HepG2 (cell line): Measurements from ENCODE around the gene MYOF. TPM values are rescaled to one million over a fixed set of nuclear protein-coding genes. Genes with fewer than 3 reads are reported as not detected.

Experiments
- ATAC-seq: fragments of 200-7000 bp; cut with Tn5 transposase; 3 replicates; pipeline ENCODE4 v1.9.1; 2020; ENCODE audit warnings: mild to moderate bottlenecking, moderate library complexity
- BruUV-seq: library from RNA; stranded (reverse); fragments of 400-500 nt; replicated peaks from 2 replicates; lab custom pipeline; 2021; lab: Mats Ljungman, UMichigan
- CTCF ChIA-PET: fragments of 300-600 bp; formaldehyde crosslinking; extraction: SDS; loops from one replicate; lab custom pipeline; 2021; ENCODE audit warnings: low total read pairs, inconsistent platforms, low intra/inter-chr PET ratio; lab: Yijun Ruan, JAX
- POLR2A ChIA-PET: fragments of 350-600 bp; sonication (Branson Sonifier 250); formaldehyde crosslinking; loops from one replicate; lab custom pipeline; 2020; ENCODE audit warnings: antibody characterized with exemption, inconsistent platforms; lab: Yijun Ruan, JAX
- DNase-seq: peaks from one replicate; pipeline ENCODE4 v3.0.0-alpha.2; 2015; ENCODE audit warnings: low spot score
- FAIRE-seq: peaks from 3 replicates; lab custom pipeline; 2011; peaks lifted over from hg19 to GRCh38; lab: Jason Lieb, UNC
- H2AFZ ChIP-seq: one replicate; pipeline ENCODE4 v1.6.1; 2011; ENCODE audit warnings: low read length, inconsistent platforms
- H3K27ac ChIP-seq: fragments of 300-600 bp; 3 replicates; pipeline ENCODE4 v1.8.0; 2011; ENCODE audit warnings: mixed run types, mild to moderate bottlenecking, mixed read lengths, low read length, inconsistent platforms; ENCODE audit not compliant: insufficient read depth; ENCODE audit errors: extremely low read length
- H3K27me3 ChIP-seq, 2 experiments: fragments of 200-600 bp in 1 of 2; 2 replicates in 1 of 2; 3 replicates in 1 of 2; pipeline versions ENCODE4 v1.6.0 to v1.8.0; 2011; ENCODE audit warnings: low read length in 2 of 2, mild to moderate bottlenecking in 2 of 2, moderate library complexity in 2 of 2, inconsistent platforms in 1 of 2; ENCODE audit not compliant: insufficient read depth in 2 of 2, control insufficient read depth in 1 of 2
- H3K36me3 ChIP-seq, 2 experiments: fragments of 200-600 bp in 1 of 2; replicated peaks in 1 of 2; 2 replicates in 1 of 2; 3 replicates in 1 of 2; pipeline versions ENCODE4 v1.5.1 to v1.8.0; 2011; ENCODE audit warnings: low read length in 2 of 2, inconsistent platforms in 1 of 2; ENCODE audit not compliant: insufficient read depth in 2 of 2, control insufficient read depth in 1 of 2
- H3K4me1 ChIP-seq: 2 replicates; pipeline ENCODE4 v1.5.1; 2012; ENCODE audit warnings: low read length, inconsistent platforms; ENCODE audit not compliant: insufficient read depth
- H3K4me2 ChIP-seq: 2 replicates; pipeline ENCODE4 v1.6.0; 2011; ENCODE audit warnings: low read depth, low read length, inconsistent platforms
- H3K4me3 ChIP-seq, 3 experiments: fragments of 200-600 bp in 1 of 3; sonication (generic), shearing (Covaris generic) in 1 of 3; replicated peaks in 1 of 3; 2 replicates each; pipeline ENCODE4 v1.5.1; 2011 to 2016; ENCODE audit warnings: low read length in 3 of 3, inconsistent platforms in 2 of 3, low read depth in 2 of 3, mild to moderate bottlenecking in 2 of 3, control low read depth in 1 of 3, mixed read lengths in 1 of 3; ENCODE audit not compliant: insufficient read depth in 1 of 3
- H3K79me2 ChIP-seq: one replicate; pipeline ENCODE4 v1.6.1; 2011; ENCODE audit warnings: low read length, inconsistent platforms; ENCODE audit not compliant: insufficient read depth
- H3K9ac ChIP-seq: 2 replicates; pipeline ENCODE4 v1.6.0; 2011; ENCODE audit warnings: mild to moderate bottlenecking, low read depth, low read length, inconsistent platforms; ENCODE audit not compliant: insufficient read depth
- H3K9me3 ChIP-seq: 2 replicates; pipeline ENCODE4 v1.5.1; 2012; ENCODE audit warnings: mild to moderate bottlenecking, low read length
- H4K20me1 ChIP-seq: 2 replicates; pipeline ENCODE4 v1.6.0; 2011; ENCODE audit warnings: inconsistent platforms, mild to moderate bottlenecking, low read length, moderate library complexity; ENCODE audit not compliant: insufficient read depth
- DBP ChIP-seq: sonication (generic); formaldehyde crosslinking; IDR thresholded peaks from 2 replicates; pipeline ENCODE4 v1.4.0; 2020; ENCODE audit warnings: missing genetic modification reagents; ENCODE audit errors: not compliant biosample characterization
- KLF11 ChIP-seq: IDR thresholded peaks from 2 replicates; pipeline ENCODE4 v1.6.1; 2016; ENCODE audit warnings: missing compliant biosample characterization
- RERE ChIP-seq: IDR thresholded peaks from 2 replicates; pipeline ENCODE4 v1.6.1; 2016; ENCODE audit warnings: low read depth, missing genetic modification reagents, missing compliant biosample characterization
- SMC3 ChIP-seq: IDR thresholded peaks from 2 replicates; pipeline ENCODE4 v1.6.1; 2011; ENCODE audit warnings: low read length, improper control_type of control experiment
- SSRP1 ChIP-seq: IDR thresholded peaks from 2 replicates; pipeline ENCODE4 v1.6.1; 2016; ENCODE audit warnings: control low read depth
- ZBED4 ChIP-seq: sonication (generic); formaldehyde crosslinking; IDR thresholded peaks from 2 replicates; pipeline ENCODE4 v1.4.0; 2020; ENCODE audit warnings: missing genetic modification reagents, borderline replicate concordance
- ZNF17 ChIP-seq: sonication (generic); formaldehyde crosslinking; IDR thresholded peaks from 2 replicates; pipeline ENCODE4 v1.5.0; 2020; ENCODE audit warnings: mild to moderate bottlenecking, missing genetic modification reagents
- ZNF513 ChIP-seq: sonication (generic); formaldehyde crosslinking; conservative IDR thresholded peaks from 2 replicates; pipeline ENCODE4 v1.5.0; 2020; ENCODE audit warnings: missing genetic modification reagents
- ZNF543 ChIP-seq: sonication (generic); formaldehyde crosslinking; IDR thresholded peaks from 2 replicates; pipeline ENCODE4 v1.4.0; 2020; ENCODE audit warnings: mild to moderate bottlenecking, missing genetic modification reagents
- ZSCAN31 ChIP-seq: sonication (generic); formaldehyde crosslinking; IDR thresholded peaks from 2 replicates; pipeline ENCODE4 v1.5.0; 2020; ENCODE audit warnings: low read depth, mild to moderate bottlenecking, missing genetic modification reagents
- WGBS: methylation state at CpG from one replicate; pipeline ENCODE4 v1.1.6; 2017; ENCODE audit warnings: low lambda C conversion rate; 5-methylcytosine and 5-hydroxymethylcytosine counted together
- in situ Hi-C: cut with HindIII; loops from 2 replicates; pipeline ENCODE4 v1.10.0; 2017; ENCODE audit warnings: low pct_unique_long_range_greater_than_20kb; ENCODE audit not compliant: extremely low pct_ligation_motif_present
- intact Hi-C: fragments of 100-400 bp; cut with micrococcal nuclease; formaldehyde crosslinking; loops from one replicate; pipeline ENCODE4 v1.10.0; 2022; ENCODE audit not compliant: unreplicated experiment
- polyA plus RNA-seq, 8 experiments: library from polyadenylated mRNA; depleted of rRNA in 3 of 8; stranded (reverse) in 7 of 8; unstranded in 1 of 8; fragments of >200 nt; fragmentation: Illumina TruSeq in 4 of 8; extraction: Trizol in 4 of 8; gene quantifications; 2 replicates each; pipeline versions ENCODE4 v1.2.1 to v1.2.3, GENCODE V29; 2011 to 2016; ENCODE audit warnings: low read depth in 4 of 8, missing spikeins in 1 of 8, mixed read lengths in 1 of 8; ENCODE audit not compliant: insufficient read depth in 1 of 8
- total RNA-seq, 5 experiments: library from RNA; depleted of rRNA; stranded (reverse); fragments of >200 nt; fragmentation: Illumina TruSeq; extraction: Trizol; gene quantifications; 2 replicates each; pipeline ENCODE4 v1.2.3, GENCODE V29; 2016; ENCODE audit warnings: low read depth in 1 of 5

MYOF gene
- total and polyA plus RNA-seq, 2 of the 13 experiments (the other 11 are each of a cell fraction or from before 2014, with no cell fraction given), result 0.18 to 0.42 TPM

- H3K36me3 ChIP-seq, result no peaks in the 10 kb centered on the region
- intact Hi-C loops (no loop called here), in situ Hi-C loops (no loop called here)
- no peaks in the 10 kb centered on the region for H3K4me1 ChIP-seq
- H3K4me2 ChIP-seq, result no peak overlapping the region
- TF ChIP-seq ZSCAN31 (no peak), KLF11 (CRISPR knock-in tag) (no peak), SMC3 (no peak), DBP (CRISPR knock-in tag) (no peak), ZNF543 (no peak), SSRP1 (CRISPR knock-in tag) (no peak), RERE (no peak), ZBED4 (CRISPR knock-in tag) (no peak), ZNF513 (CRISPR knock-in tag) (no peak), ZNF17 (CRISPR knock-in tag) (no peak)
- FAIRE-seq, result no peak
- H3K27ac ChIP-seq, result no peak overlapping the region
- H3K79me2 ChIP-seq, result no peaks in the 10 kb centered on the region
- H4K20me1 ChIP-seq, result no peaks in the 10 kb centered on the region
- POLR2A ChIA-PET, result no interaction called here
- no peaks in the 10 kb centered on the region for H3K9me3 ChIP-seq
- H3K4me3 ChIP-seq, result no peak overlapping the region
- no peak overlapping the region for H3K9ac ChIP-seq
- no peak for DNase-seq
- no peak for ATAC-seq
- H2AFZ ChIP-seq, result no peak overlapping the region
- CTCF ChIA-PET, result no interaction called here
- WGBS, result 67% methylated on average over 3 of the region's 3 CpGs
- no TSS peak for BruUV-seq
- H3K27me3 ChIP-seq, result no peaks in the 10 kb centered on the region
Observed at GRCh38 chr10:93330824-93331223, 151.3 kb downstream of the MYOF start.
